Neutrophil (primary cell): ENCODE measurements around the gene CSTPP1.
"Not testable (repeated sequence)": the region's sequence is repeated elsewhere in the genome, so short reads cannot be mapped to it uniquely, and the experiment has no call there.

Experiments used
- H3K27ac ChIP-seq: fragments of 200-600 bp; sonication (generic); 2 replicates; pipeline ENCODE4 v1.5.1; 2016; ENCODE audit warnings: mild to moderate bottlenecking, moderate library complexity
- H3K27me3 ChIP-seq: fragments of 200-600 bp; sonication (generic); 2 replicates; pipeline ENCODE4 v1.6.0; 2016; ENCODE audit warnings: mild to moderate bottlenecking
- H3K36me3 ChIP-seq: fragments of 200-600 bp; sonication (generic); 2 replicates; pipeline ENCODE4 v1.5.1; 2017
- H3K4me1 ChIP-seq, 2 experiments: fragments of 200-600 bp in 1 of 2; sonication (generic) in 1 of 2; 1 replicate in 1 of 2; 2 replicates in 1 of 2; pipeline versions ENCODE4 v1.5.1 to v1.6.1; 2013 to 2016; ENCODE audit warnings: low read depth in 1 of 2, low read length in 1 of 2, mild to moderate bottlenecking in 1 of 2, moderate library complexity in 1 of 2; ENCODE audit not compliant: control insufficient read depth in 1 of 2, insufficient read depth in 1 of 2
- H3K4me3 ChIP-seq, 2 experiments: fragments of 200-600 bp in 1 of 2; sonication (generic) in 1 of 2; 1 replicate in 1 of 2; 2 replicates in 1 of 2; pipeline ENCODE4 v1.5.1; 2013 to 2016; ENCODE audit warnings: low read depth in 1 of 2, low read length in 1 of 2, mild to moderate bottlenecking in 1 of 2, moderate library complexity in 1 of 2
- H3K9me3 ChIP-seq: fragments of 200-600 bp; sonication (generic); 2 replicates; pipeline ENCODE4 v1.5.1; 2016
- TF ChIP-seq, protein P1 (sequence below): fragments of 200-600 bp; sonication (generic); IDR thresholded peaks from 2 replicates; pipeline ENCODE4 v1.5.1; 2016; ENCODE audit warnings: antibody characterized with exemption

The CSTPP1 gene

DNA sequence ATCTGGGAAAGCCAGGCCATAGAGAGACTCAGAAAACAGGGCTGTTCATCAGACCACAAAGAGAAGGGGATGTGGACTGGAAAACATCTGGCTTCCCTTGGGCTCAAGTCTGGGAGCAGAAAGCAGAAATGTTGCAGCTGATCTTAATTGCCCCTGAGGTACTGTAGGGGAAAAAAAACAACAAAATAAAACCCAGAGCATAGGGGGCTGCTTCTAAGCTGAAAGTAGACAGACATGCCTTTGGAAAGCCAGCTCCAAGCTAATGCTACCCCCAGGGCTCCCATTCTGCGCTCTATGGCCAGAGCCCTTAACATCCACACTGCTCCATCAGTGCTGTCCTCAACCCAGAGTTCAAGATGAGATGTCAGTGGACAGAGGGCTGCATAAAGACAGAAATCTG is 251.7 kb downstream of the CSTPP1 start:
- peaks cover 18 to 20% of the 10 kb centered on the region in 2 experiments for H3K4me1 ChIP-seq
- TF ChIP-seq, protein P1, sequence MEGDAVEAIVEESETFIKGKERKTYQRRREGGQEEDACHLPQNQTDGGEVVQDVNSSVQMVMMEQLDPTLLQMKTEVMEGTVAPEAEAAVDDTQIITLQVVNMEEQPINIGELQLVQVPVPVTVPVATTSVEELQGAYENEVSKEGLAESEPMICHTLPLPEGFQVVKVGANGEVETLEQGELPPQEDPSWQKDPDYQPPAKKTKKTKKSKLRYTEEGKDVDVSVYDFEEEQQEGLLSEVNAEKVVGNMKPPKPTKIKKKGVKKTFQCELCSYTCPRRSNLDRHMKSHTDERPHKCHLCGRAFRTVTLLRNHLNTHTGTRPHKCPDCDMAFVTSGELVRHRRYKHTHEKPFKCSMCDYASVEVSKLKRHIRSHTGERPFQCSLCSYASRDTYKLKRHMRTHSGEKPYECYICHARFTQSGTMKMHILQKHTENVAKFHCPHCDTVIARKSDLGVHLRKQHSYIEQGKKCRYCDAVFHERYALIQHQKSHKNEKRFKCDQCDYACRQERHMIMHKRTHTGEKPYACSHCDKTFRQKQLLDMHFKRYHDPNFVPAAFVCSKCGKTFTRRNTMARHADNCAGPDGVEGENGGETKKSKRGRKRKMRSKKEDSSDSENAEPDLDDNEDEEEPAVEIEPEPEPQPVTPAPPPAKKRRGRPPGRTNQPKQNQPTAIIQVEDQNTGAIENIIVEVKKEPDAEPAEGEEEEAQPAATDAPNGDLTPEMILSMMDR: no peak
- no peaks in the 10 kb centered on the region for H3K36me3 ChIP-seq
- H3K4me3 ChIP-seq: no peak overlapping the region
- no peak overlapping the region for H3K27ac ChIP-seq
- H3K27me3 ChIP-seq: peaks cover 83% of the 10 kb centered on the region
- H3K9me3 ChIP-seq: no peaks in the 10 kb centered on the region

DNA sequence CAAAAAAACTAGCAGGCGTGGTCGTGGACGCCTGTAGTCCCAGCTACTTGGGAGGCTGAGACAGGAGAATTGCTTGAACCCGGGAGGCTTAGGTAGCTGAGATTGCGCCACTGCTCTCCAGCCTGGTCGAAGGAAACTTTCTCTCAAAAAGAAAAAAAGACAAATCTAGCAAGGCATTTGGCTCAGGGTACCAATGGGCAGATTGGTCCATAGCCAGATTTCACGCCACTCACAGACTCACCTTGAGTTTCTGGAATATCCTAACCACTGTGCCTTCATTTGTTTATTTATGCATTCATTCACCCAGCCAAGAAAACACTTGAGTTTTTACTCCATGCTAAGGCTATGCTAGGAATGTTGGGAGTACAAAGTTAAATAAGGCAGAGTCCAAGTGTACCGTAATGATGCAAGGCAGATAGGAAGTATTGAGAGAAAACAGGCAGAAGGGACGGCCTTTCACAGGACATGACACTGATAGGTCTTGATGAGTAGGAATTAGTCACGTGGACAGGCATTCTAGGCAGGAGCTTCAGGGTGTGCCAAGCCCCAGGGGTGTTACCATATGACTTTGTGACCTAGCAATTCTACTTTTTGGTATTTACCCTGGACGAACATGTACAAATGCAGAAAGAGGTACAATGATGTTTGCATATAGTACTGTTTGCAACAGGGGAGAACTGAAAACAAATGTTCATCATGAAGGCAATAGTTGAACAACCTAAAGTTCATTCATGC is 252.7 kb downstream of the CSTPP1 start:
- H3K27me3 ChIP-seq: peaks cover 77% of the 10 kb centered on the region
- H3K4me3 ChIP-seq: no peak overlapping the region
- no peaks in the 10 kb centered on the region for H3K9me3 ChIP-seq
- H3K4me1 ChIP-seq: peaks cover 18 to 20% of the 10 kb centered on the region in 2 experiments
- no peak overlapping the region for H3K27ac ChIP-seq
- TF ChIP-seq, protein P1: no peak
- H3K36me3 ChIP-seq: no peaks in the 10 kb centered on the region

DNA sequence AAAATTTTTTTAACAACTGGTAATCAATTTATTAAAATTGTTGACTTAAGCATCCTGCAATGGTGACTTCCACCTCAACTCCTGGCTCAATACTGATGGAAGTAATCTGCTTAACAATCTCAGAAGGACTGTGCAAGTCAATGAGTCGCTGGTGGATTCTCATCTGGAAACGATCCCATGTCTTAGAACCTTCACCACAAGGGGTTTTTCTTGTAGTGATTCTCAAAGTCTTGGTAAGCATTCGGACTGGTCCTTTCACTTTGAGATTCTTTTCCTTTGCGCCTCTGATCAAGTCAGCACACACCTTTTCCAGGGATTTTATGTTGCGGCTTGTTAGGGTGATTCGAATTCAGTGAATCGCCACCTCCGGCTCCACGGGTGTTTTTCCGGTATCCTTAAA is 254.6 kb downstream of the CSTPP1 start:
- H3K4me3 ChIP-seq, H3K9me3 ChIP-seq, H3K36me3 ChIP-seq, H3K27ac ChIP-seq: not testable (repeated sequence)
- Histone ChIP-seq H3K4me1 (peaks cover 10 to 11% of the 10 kb centered on the region in 2 experiments), H3K27me3 (peaks cover 58% of the 10 kb centered on the region)

DNA sequence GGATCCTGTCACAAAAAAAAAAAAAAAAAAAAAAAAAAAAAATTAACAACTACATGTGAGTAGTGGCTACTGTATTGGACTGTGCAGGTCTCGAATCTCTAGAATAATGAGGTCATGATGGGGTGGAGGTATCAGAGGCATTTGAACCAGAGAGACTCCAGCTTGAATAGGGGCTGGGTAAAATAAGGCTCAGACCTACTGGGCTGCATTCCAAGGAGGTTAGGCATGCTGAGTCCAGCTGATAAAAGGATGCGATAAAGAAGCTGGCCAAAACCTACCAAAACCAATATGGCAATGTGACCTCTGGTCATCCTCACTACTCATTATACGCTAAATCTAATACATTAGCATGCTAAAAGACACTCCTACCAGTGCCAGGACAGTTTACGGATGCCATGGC is 255.6 kb downstream of the CSTPP1 start:
- H3K9me3 ChIP-seq: no peaks in the 10 kb centered on the region
- no peak overlapping the region for H3K27ac ChIP-seq
- no peaks in the 10 kb centered on the region for H3K36me3 ChIP-seq
- H3K27me3 ChIP-seq: peaks cover 48% of the 10 kb centered on the region
- peaks cover 3% of the 10 kb centered on the region in 2 experiments for H3K4me1 ChIP-seq
- no peak overlapping the region for H3K4me3 ChIP-seq
- TF ChIP-seq, protein P1: no peak

DNA sequence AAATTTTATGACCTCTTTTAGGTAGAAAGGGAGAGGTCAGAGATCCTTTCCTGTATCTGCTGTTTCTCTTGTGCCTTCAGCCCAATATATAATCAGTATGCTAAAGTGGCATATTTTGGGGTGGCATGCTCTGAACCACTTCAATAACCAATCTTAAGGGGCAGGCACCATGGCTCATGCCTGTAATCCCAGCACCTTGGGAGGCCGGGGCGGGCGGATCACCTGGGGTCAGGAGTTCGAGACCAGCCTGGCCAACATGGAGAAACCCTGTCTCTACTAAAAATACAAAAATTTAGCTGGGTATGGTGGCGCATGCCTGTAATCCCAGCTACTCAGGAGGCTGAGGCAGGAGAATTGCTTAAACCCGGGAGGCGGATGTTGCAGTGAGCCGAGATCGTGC is 261.6 kb downstream of the CSTPP1 start:
- not testable (repeated sequence) for H3K36me3 ChIP-seq, H3K27ac ChIP-seq, H3K9me3 ChIP-seq, H3K27me3 ChIP-seq, H3K4me1 ChIP-seq, H3K4me3 ChIP-seq

DNA sequence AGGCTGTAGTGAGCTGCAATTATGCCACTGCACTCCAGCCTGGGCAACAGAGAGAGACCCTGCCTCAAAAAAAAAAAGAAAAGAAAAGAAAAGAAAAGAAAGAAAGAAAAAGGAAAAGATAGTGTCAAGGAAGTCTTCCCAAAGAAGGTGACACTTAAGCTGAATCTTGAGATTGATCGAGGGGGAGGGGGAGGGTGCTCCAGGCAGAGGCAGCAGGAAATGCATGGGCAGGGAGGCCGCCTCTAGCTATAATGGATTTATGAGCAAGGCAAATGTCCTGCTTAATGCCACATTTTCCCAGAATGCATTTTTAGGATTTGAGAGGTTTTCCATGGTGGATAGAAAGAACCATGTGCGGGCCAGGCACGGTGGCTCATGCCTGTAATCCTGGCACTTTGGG is 264.5 kb downstream of the CSTPP1 start:
- Histone ChIP-seq H3K27me3 (peaks cover 3% of the 10 kb centered on the region), H3K4me3 (no peak overlapping the region), H3K4me1 (no peaks in the 10 kb centered on the region), H3K36me3 (no peaks in the 10 kb centered on the region), H3K9me3 (no peaks in the 10 kb centered on the region), H3K27ac (no peak overlapping the region)
- TF ChIP-seq, protein P1: no peak
